GM19351 (cell line): ENCODE data around the gene RTN4R.
"Not testable (repeated sequence)": the region's sequence is repeated elsewhere in the genome, so short reads cannot be mapped to it uniquely, and the experiment has no call there.

Experiments used
- ATAC-seq: cut with Tn5 transposase; IDR thresholded peaks from one replicate; pipeline ENCODE4 v1.9.1; 2021; ENCODE audit warnings: mild to moderate bottlenecking, moderate library complexity; ENCODE audit not compliant: unreplicated experiment

The RTN4R gene

GRCh38 chr22:20268279-20269012, at the start of gene RTN4R:
Gene RTN4R, minus strand, starts transcription at chr22:20268318. Its CDS starts 226 bp downstream, at chr22:20268092.
- no peak for ATAC-seq

GRCh38 chr22:20317402-20318042, 49.4 kb upstream of the RTN4R start:
- not testable (repeated sequence) for ATAC-seq

- ATAC-seq, result no peak
Observed at GRCh38 chr22:20316844-20317401, 48.8 kb upstream of the RTN4R start.

- ATAC-seq, result no peak
Observed at GRCh38 chr22:20316217-20316843, 48.2 kb upstream of the RTN4R start.

GRCh38 chr22:20315337-20316216, 47.5 kb upstream of the RTN4R start:
- ATAC-seq, result no peak

GRCh38 chr22:20314741-20315336, 46.7 kb upstream of the RTN4R start:
- not testable (repeated sequence) for ATAC-seq

GRCh38 chr22:20314206-20314605, 46.1 kb upstream of the RTN4R start:
- ATAC-seq, result not testable (repeated sequence)

- not testable (repeated sequence) for ATAC-seq
Observed at GRCh38 chr22:20313306-20314077, 45.4 kb upstream of the RTN4R start.

GRCh38 chr22:20312396-20313191, 44.5 kb upstream of the RTN4R start:
- ATAC-seq, result no peak

- ATAC-seq, result not testable (repeated sequence)
Observed at GRCh38 chr22:20311249-20312062, 43.3 kb upstream of the RTN4R start.

- not testable (repeated sequence) for ATAC-seq
Observed at GRCh38 chr22:20310773-20311172, 42.7 kb upstream of the RTN4R start.

GRCh38 chr22:20310180-20310579, 42.1 kb upstream of the RTN4R start:
- not testable (repeated sequence) for ATAC-seq

- ATAC-seq, result not testable (repeated sequence)
Observed at GRCh38 chr22:20308806-20309650, 40.9 kb upstream of the RTN4R start.

GRCh38 chr22:20307448-20308447, 39.6 kb upstream of the RTN4R start:
- ATAC-seq, result not testable (repeated sequence)

GRCh38 chr22:20306646-20307447, 38.7 kb upstream of the RTN4R start:
- not testable (repeated sequence) for ATAC-seq
